MM.1S (cell line): ENCODE data around the gene RPH3AL.

Experiments used
- CTCF ChIP-seq: fragments of 300-600 bp; sonication (generic); IDR thresholded peaks from 2 replicates; pipeline ENCODE4 v1.5.1; 2016; ENCODE audit warnings: antibody characterized with exemption, low read length, mixed read lengths
- EZH2 ChIP-seq: fragments of 300-600 bp; sonication (generic); optimal IDR thresholded peaks from 2 replicates; pipeline ENCODE3; 2017; ENCODE audit warnings: low read depth, mild to moderate bottlenecking, antibody characterized with exemption, low read length, mixed read lengths
- EZH2phosphoT487 ChIP-seq: fragments of 300-600 bp; sonication (generic); IDR thresholded peaks from 2 replicates; pipeline ENCODE4 v1.6.1; 2018; ENCODE audit warnings: antibody characterized with exemption, low read length

GRCh38 chr17:269616-270514 is 82.7 kb downstream of the RPH3AL start:
- TF ChIP-seq CTCF, result no peak
- no peak for TF ChIP-seq EZH2phosphoT487
- TF ChIP-seq EZH2, result no peak
